Endothelial cell (in vitro differentiated cells): ENCODE data around the gene OR2T10. TPM values are rescaled to one million over a fixed set of nuclear protein-coding genes. Genes with fewer than 3 reads are reported as not detected.
"Not testable (repeated sequence)": the region's sequence is repeated elsewhere in the genome, so short reads cannot be mapped to it uniquely, and the experiment has no call there.

ENCODE experiments used
- DNase-seq: peaks from one replicate; pipeline ENCODE4 v3.0.0; 2021; ENCODE audit warnings: low spot score
- H3K27ac Mint-ChIP-seq: one replicate; pipeline ENCODE4 v1.8.0; 2021; ENCODE audit warnings: mixed read lengths, inconsistent platforms; ENCODE audit not compliant: unreplicated experiment
- H3K27me3 Mint-ChIP-seq: one replicate; pipeline ENCODE4 v1.8.0; 2021; ENCODE audit warnings: mild to moderate bottlenecking, moderate library complexity, mixed read lengths, inconsistent platforms; ENCODE audit not compliant: unreplicated experiment
- H3K36me3 Mint-ChIP-seq: one replicate; pipeline ENCODE4 v1.8.0; 2021; ENCODE audit warnings: mild to moderate bottlenecking, low read depth, mixed read lengths, inconsistent platforms; ENCODE audit not compliant: unreplicated experiment
- H3K4me1 Mint-ChIP-seq: one replicate; pipeline ENCODE4 v1.8.0; 2021; ENCODE audit warnings: mild to moderate bottlenecking, mixed read lengths, inconsistent platforms; ENCODE audit not compliant: unreplicated experiment
- H3K4me3 Mint-ChIP-seq: one replicate; pipeline ENCODE4 v1.8.0; 2021; ENCODE audit warnings: mild to moderate bottlenecking, mixed read lengths, inconsistent platforms; ENCODE audit not compliant: unreplicated experiment
- H3K9me3 Mint-ChIP-seq: one replicate; pipeline ENCODE4 v1.8.0; 2021; ENCODE audit warnings: mixed read lengths, inconsistent platforms; ENCODE audit not compliant: unreplicated experiment
- CTCF ChIP-seq: fragments of 200-600 bp; sonication (generic); IDR thresholded peaks from one replicate; pipeline ENCODE4 v1.5.0; 2021; ENCODE audit warnings: antibody characterized with exemption; ENCODE audit not compliant: unreplicated experiment
- total RNA-seq: library from RNA; stranded (reverse); fragmentation: NEBNext Ultra II Directional; extraction: Animal tissue kit (Norgen Biotek cat#: 25700); gene quantifications from one replicate; pipeline ENCODE4 v1.2.1, GENCODE V29; 2021; ENCODE audit not compliant: unreplicated experiment

OR2T10 gene
- total RNA-seq, 1 donor from 2014 or later = not detected

- peaks cover 2% of the 10 kb centered on the region for H3K27me3 Mint-ChIP-seq
- no peaks in the 10 kb centered on the region for H3K36me3 Mint-ChIP-seq
- no peak for DNase-seq
- peaks cover 27% of the 10 kb centered on the region for H3K9me3 Mint-ChIP-seq
- TF ChIP-seq CTCF = no peak
- H3K4me1 Mint-ChIP-seq = no peaks in the 10 kb centered on the region
- no peak overlapping the region for H3K27ac Mint-ChIP-seq
- H3K4me3 Mint-ChIP-seq = no peak overlapping the region
Measured at GRCh38 chr1:248592655-248593054, 4.8 kb downstream of the OR2T10 start.

- Mint-ChIP-seq H3K27ac (no peak overlapping the region), H3K27me3 (peaks cover 2% of the 10 kb centered on the region), H3K4me1 (no peaks in the 10 kb centered on the region), H3K9me3 (peaks cover 24% of the 10 kb centered on the region), H3K4me3 (no peak overlapping the region), H3K36me3 (no peaks in the 10 kb centered on the region)
- no peak for DNase-seq
- TF ChIP-seq CTCF = no peak
Measured at GRCh38 chr1:248590055-248590454, 7.4 kb downstream of the OR2T10 start.

GRCh38 chr1:248589334-248589733 is 8.2 kb downstream of the OR2T10 start:
- H3K36me3 Mint-ChIP-seq = no peaks in the 10 kb centered on the region
- DNase-seq = no peak
- peaks cover 18% of the 10 kb centered on the region for H3K9me3 Mint-ChIP-seq
- H3K4me3 Mint-ChIP-seq = no peak overlapping the region
- no peak for TF ChIP-seq CTCF
- H3K4me1 Mint-ChIP-seq = no peaks in the 10 kb centered on the region
- H3K27me3 Mint-ChIP-seq = peaks cover 2% of the 10 kb centered on the region
- H3K27ac Mint-ChIP-seq = no peak overlapping the region

- no peak for DNase-seq
- Mint-ChIP-seq H3K27ac (no peak overlapping the region), H3K9me3 (peaks cover 8% of the 10 kb centered on the region), H3K4me3 (no peak overlapping the region), H3K4me1 (no peaks in the 10 kb centered on the region), H3K36me3 (no peaks in the 10 kb centered on the region), H3K27me3 (no peaks in the 10 kb centered on the region)
- no peak for TF ChIP-seq CTCF
Measured at GRCh38 chr1:248585266-248585665, 12.2 kb downstream of the OR2T10 start.

GRCh38 chr1:248576260-248576980 is 21.1 kb downstream of the OR2T10 start:
- H3K27ac Mint-ChIP-seq = no peak overlapping the region
- H3K27me3 Mint-ChIP-seq = peaks cover 2% of the 10 kb centered on the region
- no peaks in the 10 kb centered on the region for H3K4me1 Mint-ChIP-seq
- TF ChIP-seq CTCF = no peak
- peaks cover 14% of the 10 kb centered on the region for H3K9me3 Mint-ChIP-seq
- no peak overlapping the region for H3K4me3 Mint-ChIP-seq
- no peaks in the 10 kb centered on the region for H3K36me3 Mint-ChIP-seq
- no peak for DNase-seq

GRCh38 chr1:248574657-248575056 is 22.8 kb downstream of the OR2T10 start, which contains the start of gene OR2T34:
Gene OR2T34 (minus strand): TSS chr1:248574757. CDS start chr1:248574757, 0 bp downstream.
- H3K27ac Mint-ChIP-seq, H3K4me3 Mint-ChIP-seq, H3K27me3 Mint-ChIP-seq, H3K36me3 Mint-ChIP-seq, H3K4me1 Mint-ChIP-seq, DNase-seq: not testable (repeated sequence)
- peaks cover 10% of the 10 kb centered on the region for H3K9me3 Mint-ChIP-seq

GRCh38 chr1:248573856-248574255 is 23.6 kb downstream of the OR2T10 start:
- not testable (repeated sequence) for H3K27ac Mint-ChIP-seq, H3K9me3 Mint-ChIP-seq, H3K27me3 Mint-ChIP-seq, H3K36me3 Mint-ChIP-seq, DNase-seq, H3K4me1 Mint-ChIP-seq, H3K4me3 Mint-ChIP-seq

- H3K27me3 Mint-ChIP-seq, H3K4me1 Mint-ChIP-seq: not testable (repeated sequence)
Measured at GRCh38 chr1:248572049-248572448, 25.5 kb downstream of the OR2T10 start.

More at GRCh38 chr1:248572049-248572448, 25.5 kb downstream of the OR2T10 start:
- H3K27ac Mint-ChIP-seq, DNase-seq, H3K4me3 Mint-ChIP-seq, H3K9me3 Mint-ChIP-seq, H3K36me3 Mint-ChIP-seq: not testable (repeated sequence)
